Right ventricle myocardium inferior (tissue), 1 donor: ENCODE measurements around the gene KIAA1191. TPM values are rescaled to one million over a fixed set of nuclear protein-coding genes. Genes with fewer than 3 reads are reported as not detected.
A peak's percentile ranks its signal among the peaks of the same experiment; 100 is the strongest.
"Not testable (repeated sequence)": the region's sequence is repeated elsewhere in the genome, so short reads cannot be mapped to it uniquely, and the experiment has no call there.

Experiments used
- ATAC-seq: fragments of 200-7000 bp; cut with Tn5 transposase; one replicate; pipeline ENCODE4 v1.9.1; 2020; ENCODE audit warnings: mild to moderate bottlenecking, moderate library complexity
- DNase-seq: peaks from one replicate; pipeline ENCODE4 v3.0.0; 2021; ENCODE audit errors: missing footprints
- intact Hi-C: fragments of 100-400 bp; cut with DNase I; formaldehyde crosslinking; loops from one replicate; pipeline ENCODE4 v1.11.0; 2022
- microRNA-seq: library from miRNA; unstranded; fragments of <30 nt; microRNA quantifications from one replicate; pipeline ENCODE4 v1.2.0, GENCODE V29; 2020
- total RNA-seq: library from RNA; stranded (reverse); fragmentation: NEBNext Ultra II Directional; extraction: Animal tissue kit (Norgen Biotek cat#: 25700); gene quantifications from one replicate; pipeline ENCODE4 v1.2.1, GENCODE V29; 2021
- donor health status: DM: no; HTN: yes; CAD: no; lungs with severe emphysema.

The KIAA1191 gene
- total RNA-seq, 1 donor from 2014 or later = 76.0 TPM

DNA sequence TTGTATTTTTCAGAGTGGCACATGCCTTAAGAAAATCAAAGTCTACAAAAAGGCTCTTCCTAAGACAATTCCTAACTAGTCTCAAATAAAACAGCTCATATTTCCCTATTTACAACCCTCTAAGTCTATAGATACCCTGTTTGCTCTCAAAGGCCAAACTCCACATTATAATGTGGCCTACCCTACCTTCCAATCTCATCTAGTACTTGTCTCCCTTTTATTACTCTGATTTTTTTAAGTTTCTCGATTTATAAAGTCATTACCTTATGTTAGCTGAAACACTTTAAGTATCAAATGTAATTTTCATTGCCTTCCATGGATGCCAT is 19.4 kb downstream of the KIAA1191 start:
- DNase-seq = no peak
- no peak for ATAC-seq
- intact Hi-C loops = no loop called here

DNA sequence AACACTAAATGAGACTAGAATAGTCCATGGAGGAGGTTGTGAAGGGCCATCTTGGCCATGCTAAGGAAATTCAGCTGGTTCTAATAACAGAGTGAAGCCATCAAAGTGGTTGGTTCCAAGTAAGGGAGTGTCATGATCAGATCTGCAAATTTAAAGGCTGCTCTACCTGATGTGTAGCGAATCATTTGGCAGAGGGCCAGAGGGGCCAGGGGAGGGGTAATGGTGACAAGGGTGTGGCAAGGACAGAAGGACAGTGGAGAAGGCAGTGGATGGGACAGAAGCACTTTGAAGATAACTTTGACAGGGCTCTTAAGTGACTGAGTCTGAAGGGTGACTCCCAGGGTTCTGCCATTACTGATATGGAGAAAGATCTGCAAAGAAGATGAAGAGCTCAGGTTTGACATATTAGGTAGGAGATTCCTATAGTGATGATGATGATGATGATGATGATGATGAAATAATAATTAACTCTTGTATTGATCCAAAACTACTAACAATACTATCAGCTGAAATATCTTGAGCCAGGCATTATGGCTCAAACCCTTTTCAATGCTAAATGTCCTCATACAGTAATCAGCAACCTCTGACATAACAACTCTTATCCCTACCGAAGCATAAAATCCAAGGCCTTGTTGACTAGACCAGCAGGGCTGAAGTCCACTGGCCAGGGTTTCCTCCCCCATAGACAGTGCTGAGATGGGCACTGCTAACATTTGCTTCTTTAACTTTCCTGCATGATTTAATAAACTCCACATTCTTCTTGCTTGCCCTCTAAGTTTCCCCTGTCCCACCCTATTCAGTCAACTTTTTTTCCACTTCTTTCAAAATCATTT is 20.0 kb downstream of the KIAA1191 start:
- intact Hi-C loops = no loop called here
- ATAC-seq (no peak), DNase-seq (no peak)

DNA sequence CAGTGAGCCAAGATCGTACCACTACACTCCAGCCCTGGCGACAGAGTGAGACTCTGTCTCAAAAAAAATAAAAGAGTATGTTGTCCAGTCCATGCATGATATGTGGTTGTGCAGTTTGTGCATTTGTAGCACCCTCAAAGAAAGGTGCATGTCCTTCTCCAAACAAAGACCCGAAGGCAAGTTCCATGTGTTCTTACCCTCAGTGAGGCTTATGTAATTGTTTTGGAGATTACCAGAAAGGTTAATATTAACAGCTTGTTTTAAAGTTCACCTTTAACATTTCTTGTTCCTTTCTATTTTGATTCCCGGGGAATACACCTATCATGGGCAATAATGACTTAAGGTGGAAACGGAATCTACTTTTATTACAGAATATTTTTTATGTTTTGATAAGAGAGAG is 22.3 kb downstream of the KIAA1191 start:
- DNase-seq (no peak), ATAC-seq (no peak)
- intact Hi-C loops = no loop called here

DNA sequence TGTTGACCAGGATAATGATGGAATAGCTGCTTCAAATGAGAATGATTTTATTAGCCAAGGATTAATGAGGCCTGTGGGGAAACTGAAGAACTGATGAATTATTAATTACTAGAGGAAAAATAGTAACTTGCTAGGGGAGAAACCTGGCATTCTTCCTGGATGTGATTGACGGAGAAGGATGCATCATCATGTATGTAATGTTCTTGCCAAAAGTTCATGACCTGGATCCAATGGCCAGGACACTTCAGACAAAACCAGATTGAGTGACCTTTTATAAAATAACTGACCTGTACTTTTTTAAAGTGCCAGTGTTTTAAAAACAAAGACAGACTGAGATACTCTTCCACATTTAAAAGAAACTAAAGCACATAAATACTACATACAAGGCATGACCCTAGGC is 23.7 kb downstream of the KIAA1191 start:
- intact Hi-C loops = no loop called here
- no peak for DNase-seq
- ATAC-seq = no peak

DNA sequence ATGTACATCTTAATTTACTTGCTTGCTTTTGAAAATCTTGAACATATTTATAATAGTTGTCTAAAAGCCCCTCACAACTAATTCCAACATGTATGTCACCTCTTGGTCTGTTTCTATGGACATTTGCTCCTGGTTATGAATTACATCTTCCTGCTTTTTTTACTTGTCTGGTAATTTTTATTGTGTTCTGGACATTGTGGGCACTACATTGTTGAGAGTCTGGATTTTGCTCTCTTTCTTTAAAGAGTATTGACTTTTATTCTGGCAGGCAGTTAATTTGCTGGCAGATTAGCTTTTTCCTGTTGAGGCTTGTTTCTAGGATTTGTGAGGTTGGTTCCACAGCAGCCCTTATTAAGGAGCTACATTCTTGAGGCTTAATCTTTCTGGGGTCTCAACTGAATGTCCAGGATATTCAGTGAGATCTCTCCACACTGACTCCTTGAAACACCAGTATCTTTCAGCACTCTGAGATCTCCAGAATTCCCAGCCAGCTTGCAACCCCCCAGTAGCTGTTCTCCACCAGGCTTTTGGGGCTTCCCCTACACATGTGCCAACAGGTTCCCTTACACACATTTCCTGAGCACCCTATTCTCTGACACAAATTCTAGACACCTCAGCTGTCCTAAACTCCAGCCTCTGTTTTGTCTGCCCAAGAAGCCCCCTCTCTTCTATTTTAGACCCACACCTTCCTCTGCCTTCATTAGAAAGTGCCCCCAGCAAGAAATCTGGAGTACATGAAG is 27.4 kb downstream of the KIAA1191 start:
- DNase-seq = no peak
- ATAC-seq = no peak
- intact Hi-C loops = no loop called here

DNA sequence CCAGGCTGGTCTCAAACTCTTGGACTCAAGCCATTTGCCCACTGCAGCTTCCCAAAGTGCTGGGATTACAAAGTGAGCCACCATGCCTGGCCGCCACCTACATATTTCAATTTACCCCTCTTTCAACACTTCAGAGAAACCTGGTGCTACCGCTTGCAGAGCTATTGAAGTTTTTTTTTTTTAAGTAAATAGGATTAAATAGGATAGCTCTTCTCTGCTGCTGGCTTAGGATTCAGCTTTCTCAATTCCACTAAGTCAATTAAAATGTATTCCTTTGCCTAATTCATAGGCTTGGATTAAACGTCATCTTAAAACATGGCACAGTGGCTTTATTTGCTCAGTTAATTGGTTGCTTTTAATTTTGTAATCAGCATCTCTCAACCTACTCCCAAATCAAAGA is 41.0 kb downstream of the KIAA1191 start:
- DNase-seq (no peak), ATAC-seq (no peak)
- intact Hi-C loops = no loop called here

DNA sequence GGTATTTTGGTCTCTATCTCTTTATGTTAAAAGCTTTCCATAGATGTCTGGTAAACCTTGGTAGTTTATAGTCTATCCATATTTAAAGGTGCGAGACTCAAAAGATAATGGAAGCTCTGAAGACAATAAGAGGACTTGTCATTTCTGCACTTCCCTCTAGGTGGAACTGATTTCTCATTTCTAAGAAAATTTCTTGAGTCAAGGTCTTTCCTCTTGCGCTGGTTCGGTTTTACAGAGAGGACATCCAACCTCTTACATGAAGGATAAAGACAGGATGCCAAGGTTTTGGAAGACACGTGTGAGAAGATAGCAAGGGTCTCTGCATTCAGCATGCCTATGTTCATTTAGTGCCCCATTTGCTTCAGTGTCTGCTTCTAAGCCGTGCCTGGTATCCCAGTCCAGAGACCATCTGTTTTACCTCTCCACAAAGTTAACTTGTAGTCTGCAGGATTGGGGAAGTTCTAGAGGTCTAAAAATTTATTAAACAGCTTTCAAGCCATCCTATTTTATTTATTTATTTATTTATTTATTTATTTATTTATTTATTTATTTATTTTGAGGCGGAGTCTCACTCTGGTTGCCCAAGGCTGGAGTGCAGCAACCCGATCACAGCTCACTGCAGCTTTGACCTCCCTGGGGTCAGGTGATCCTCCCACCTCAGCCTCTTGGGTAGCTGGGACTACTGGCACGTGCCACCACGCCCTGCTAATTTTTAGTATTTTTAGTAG is 41.6 kb downstream of the KIAA1191 start:
- intact Hi-C loops = no loop called here
- no peak for ATAC-seq

DNA sequence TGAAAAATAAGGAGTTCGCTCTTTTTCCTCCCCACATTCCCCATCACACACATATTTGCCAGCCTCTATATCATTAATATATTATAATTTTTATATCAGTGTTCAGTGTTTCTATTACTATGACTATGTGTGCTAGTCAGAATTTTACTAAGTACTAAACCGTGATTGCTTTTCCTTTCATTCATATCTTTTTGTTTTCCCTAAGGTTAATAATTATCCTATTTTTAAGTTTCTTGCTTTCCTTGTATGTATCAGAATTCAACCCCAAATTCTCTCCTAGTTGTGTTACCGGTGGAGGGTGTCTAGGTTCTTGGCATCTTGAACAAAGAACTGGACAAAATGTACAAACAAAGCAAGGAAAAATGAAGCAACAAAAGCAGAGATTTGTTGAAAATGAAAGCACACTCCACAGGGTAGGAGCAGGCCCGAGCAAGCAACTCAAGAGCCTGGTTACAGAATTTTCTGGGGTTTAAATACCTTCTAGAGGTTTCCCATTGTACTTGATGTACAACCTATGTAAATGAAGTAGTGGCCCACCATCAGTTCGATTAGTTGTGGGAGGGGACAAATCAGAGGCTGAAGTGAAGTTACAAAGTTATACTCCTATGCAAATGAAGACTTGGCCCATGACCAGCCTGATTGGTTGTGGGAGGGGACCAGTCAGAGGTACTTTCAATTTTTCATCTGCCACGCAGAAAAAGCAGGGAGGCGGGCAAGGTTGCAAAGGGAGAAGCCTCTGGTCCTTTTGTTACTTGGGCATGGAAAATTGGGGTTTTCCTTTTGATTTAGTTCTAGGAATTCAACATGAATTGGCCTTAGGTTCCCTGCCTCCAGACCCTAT is 43.8 kb downstream of the KIAA1191 start:
- intact Hi-C loops = no loop called here
- ATAC-seq (no peak), DNase-seq (no peak)

More for the DNA sequence above, 41.6 kb downstream of the KIAA1191 start:
- DNase-seq = no peak

DNA sequence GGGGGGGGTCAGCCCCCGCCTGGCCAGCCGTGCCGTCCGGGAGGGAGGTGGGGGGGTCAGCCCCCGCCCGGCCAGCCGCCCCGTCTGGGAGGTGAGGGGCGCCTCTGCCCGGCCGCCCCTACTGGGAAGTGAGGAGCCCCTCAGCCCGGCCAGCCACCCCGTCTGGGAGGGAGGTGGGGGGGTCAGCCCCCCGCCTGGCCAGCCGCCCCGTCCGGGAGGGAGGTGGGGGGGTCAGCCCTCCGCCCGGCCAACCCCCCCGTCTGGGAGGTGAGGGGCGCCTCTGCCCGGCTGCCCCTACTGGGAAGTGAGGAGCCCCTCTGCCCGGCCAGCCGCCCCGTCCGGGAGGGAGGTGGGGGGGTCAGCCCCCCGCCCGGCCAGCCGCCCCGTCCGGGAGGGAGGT is 56.2 kb downstream of the KIAA1191 start:
- intact Hi-C loops, ATAC-seq, DNase-seq: not testable (repeated sequence)

Small RNAs within 50 kb of the gene (microRNA-seq; reads per million reads assigned to microRNA genes)
- gene MIR1271 = 11.9 reads per million, percentile 26 among the genes with 10 or more reads in this experiment

Other genes starting within 250 kb of the KIAA1191 start
- 4.1 TPM for gene SIMC1, start 123.3 kb downstream of the KIAA1191 start, total RNA-seq
- 5.4 TPM for gene ARL10, start 3.7 kb upstream of the KIAA1191 start, total RNA-seq
- gene NOP16, start 26.8 kb upstream of the KIAA1191 start, total RNA-seq = 22.6 TPM
- gene HIGD2A, start 27.0 kb upstream of the KIAA1191 start, total RNA-seq = 218 TPM
- 217 TPM for gene CLTB, start 54.8 kb upstream of the KIAA1191 start, total RNA-seq
- 15.7 TPM for gene FAF2, start 86.6 kb upstream of the KIAA1191 start, total RNA-seq
- gene RNF44, start 175.6 kb upstream of the KIAA1191 start, total RNA-seq = 25.5 TPM
- gene CDHR2, start 187.6 kb upstream of the KIAA1191 start, total RNA-seq = 0.19 TPM
- 0.41 TPM for gene GPRIN1, start 248.4 kb upstream of the KIAA1191 start, total RNA-seq